Neural cell (in vitro differentiated cells): Measurements from ENCODE around the gene CCDC68. TPM values are rescaled to one million over a fixed set of nuclear protein-coding genes. Genes with fewer than 3 reads are reported as not detected.
A peak's percentile ranks its signal among the peaks of the same experiment; 100 is the strongest.

Experiments
- H2AFZ ChIP-seq: fragments of 200-600, 300-800 bp; sonication (generic), shearing (Covaris generic); 2 replicates; pipeline ENCODE4 v1.6.0; 2014; ENCODE audit warnings: low read depth, mild to moderate bottlenecking, antibody characterized with exemption, low read length, moderate library complexity
- H3F3A ChIP-seq: fragments of 200-600 bp; shearing (Covaris generic); 2 replicates; pipeline ENCODE4 v1.6.1; 2016; ENCODE audit warnings: mild to moderate bottlenecking, moderate library complexity, mixed read lengths, antibody characterized with exemption, low read length; ENCODE audit not compliant: insufficient read depth, poor library complexity, severe bottlenecking
- H3K27ac ChIP-seq: fragments of 200-600, 300-800 bp; sonication (generic), shearing (Covaris generic); 2 replicates; pipeline ENCODE4 v1.5.1; 2014; ENCODE audit warnings: mild to moderate bottlenecking, low read length, moderate library complexity
- H3K27me3 ChIP-seq: fragments of 300-800, 200-600 bp; sonication (generic), shearing (Covaris generic); 2 replicates; pipeline ENCODE4 v1.6.0; 2014; ENCODE audit warnings: mild to moderate bottlenecking, low read depth, low read length, moderate library complexity; ENCODE audit not compliant: insufficient read depth
- H3K36me3 ChIP-seq: fragments of 300-800, 200-600 bp; sonication (generic), shearing (Covaris generic); 2 replicates; pipeline ENCODE4 v1.5.1; 2014; ENCODE audit warnings: mild to moderate bottlenecking, antibody characterized with exemption, low read length, moderate library complexity; ENCODE audit not compliant: insufficient read depth
- H3K4me2 ChIP-seq: fragments of 300-800, 200-600 bp; sonication (generic), shearing (Covaris generic); 2 replicates; pipeline ENCODE4 v1.6.0; 2014; ENCODE audit warnings: mild to moderate bottlenecking, low read length
- H3K4me3 ChIP-seq: fragments of 300-800, 200-600 bp; sonication (generic), shearing (Covaris generic); 2 replicates; pipeline ENCODE4 v1.5.1; 2014; ENCODE audit warnings: mild to moderate bottlenecking, low read length, moderate library complexity
- H3K79me2 ChIP-seq: fragments of 200-600 bp; shearing (Covaris generic); replicated peaks from 2 replicates; pipeline ENCODE4 v1.6.0; 2014; ENCODE audit warnings: mild to moderate bottlenecking, low read length, moderate library complexity; ENCODE audit not compliant: insufficient read depth
- H3K9ac ChIP-seq: fragments of 300-800, 200-600 bp; sonication (generic), shearing (Covaris generic); 2 replicates; pipeline ENCODE4 v1.6.1; 2016; ENCODE audit warnings: mild to moderate bottlenecking, low read length, mixed read lengths
- H3K9me2 ChIP-seq: fragments of 200-600 bp; shearing (Covaris generic); 2 replicates; pipeline ENCODE4 v1.6.1; 2016; ENCODE audit warnings: mild to moderate bottlenecking, low read length, mixed read lengths; ENCODE audit not compliant: insufficient read depth
- H3K9me3 ChIP-seq: fragments of 200-600, 300-800 bp; sonication (generic), shearing (Covaris generic); 2 replicates; pipeline ENCODE4 v1.6.1; 2016; ENCODE audit warnings: mild to moderate bottlenecking, mixed run types, low read length, moderate library complexity, mixed read lengths
- H4K20me1 ChIP-seq: fragments of 200-600 bp; shearing (Covaris generic); 2 replicates; pipeline ENCODE4 v1.6.1; 2016; ENCODE audit warnings: mild to moderate bottlenecking, mixed run types; ENCODE audit not compliant: insufficient read depth
- CTCF ChIP-seq: fragments of 450-650 bp; IDR thresholded peaks from 2 replicates; pipeline ENCODE4 v1.5.1; 2014; ENCODE audit warnings: antibody characterized with exemption, mild to moderate bottlenecking, moderate library complexity; ENCODE audit not compliant: poor library complexity, severe bottlenecking
- EP300 ChIP-seq: fragments of 450-650 bp; conservative IDR thresholded peaks from 2 replicates; pipeline ENCODE4 v1.6.1; 2014; ENCODE audit warnings: antibody characterized with exemption, mild to moderate bottlenecking, moderate library complexity; ENCODE audit not compliant: poor library complexity, severe bottlenecking
- EZH2 ChIP-seq: fragments of 200-600, 300-800 bp; shearing (Covaris generic), sonication (generic); IDR thresholded peaks from 2 replicates; pipeline ENCODE4 v1.6.1; 2014; ENCODE audit warnings: antibody characterized with exemption, low read length, borderline replicate concordance, mild to moderate bottlenecking; ENCODE audit not compliant: insufficient read depth, poor library complexity, severe bottlenecking
- MXI1 ChIP-seq: fragments of 450-650 bp; conservative IDR thresholded peaks from 2 replicates; pipeline ENCODE4 v1.6.1; 2014; ENCODE audit warnings: antibody characterized with exemption, mild to moderate bottlenecking; ENCODE audit not compliant: poor library complexity, severe bottlenecking
- POLR2AphosphoS5 ChIP-seq: IDR thresholded peaks from 2 replicates; pipeline ENCODE4 v1.6.1; 2012
- RAD21 ChIP-seq: fragments of 450-650 bp; conservative IDR thresholded peaks from 2 replicates; pipeline ENCODE4 v1.6.1; 2014; ENCODE audit warnings: antibody characterized with exemption, mild to moderate bottlenecking, moderate library complexity
- REST ChIP-seq: IDR thresholded peaks from 2 replicates; pipeline ENCODE4 v1.6.1; 2012; ENCODE audit warnings: borderline replicate concordance
- SMC3 ChIP-seq: fragments of 450-650 bp; conservative IDR thresholded peaks from 2 replicates; pipeline ENCODE4 v1.6.1; 2014; ENCODE audit warnings: antibody characterized with exemption, mild to moderate bottlenecking, moderate library complexity; ENCODE audit not compliant: poor library complexity
- TAF1 ChIP-seq: IDR thresholded peaks from 2 replicates; pipeline ENCODE4 v1.6.1; 2012; ENCODE audit warnings: low read depth
- polyA plus RNA-seq: library from polyadenylated mRNA; depleted of rRNA; stranded (reverse); fragments of >200 nt; gene quantifications from 2 replicates; pipeline ENCODE4 v1.2.3, GENCODE V29; 2014

CCDC68 gene
- polyA plus RNA-seq, 1 donor from 2014 or later: 0.30 TPM

DNA sequence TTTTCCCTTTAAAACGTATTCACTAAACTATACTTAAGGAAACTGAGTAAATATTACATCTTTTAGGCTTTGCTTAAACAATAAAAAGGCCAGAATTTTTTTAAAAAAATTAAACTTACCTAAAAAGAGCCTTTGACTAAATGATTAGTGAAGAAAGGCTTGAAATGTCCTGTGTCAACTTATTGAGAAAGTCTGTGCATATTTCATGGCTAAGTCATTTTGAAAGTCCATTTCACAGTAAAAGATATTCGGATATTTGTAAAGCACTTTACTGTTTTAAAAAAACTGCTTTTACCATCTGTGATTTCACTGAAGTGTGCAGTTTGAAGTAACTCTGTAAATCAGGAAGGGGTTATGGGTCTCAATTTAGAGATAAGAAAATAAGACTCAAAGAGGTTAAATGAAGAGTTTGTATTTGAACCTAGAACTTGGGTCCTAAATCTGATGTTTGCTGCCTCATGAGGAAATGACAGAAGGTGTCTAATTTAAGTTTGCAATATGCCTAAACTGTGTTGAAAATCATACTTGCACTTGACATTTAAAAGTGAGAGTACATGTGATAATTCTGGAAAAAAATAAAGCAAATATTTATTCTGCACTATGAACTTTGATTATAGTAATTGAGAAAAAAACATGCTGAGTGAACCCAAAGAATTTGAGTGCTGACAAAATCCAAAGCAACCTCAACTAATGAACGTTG is 80.5 kb downstream of the CCDC68 start:
- no peak for TF ChIP-seq TAF1
- no peak for TF ChIP-seq EZH2
- TF ChIP-seq POLR2AphosphoS5: no peak
- TF ChIP-seq RAD21: no peak
- no peak for TF ChIP-seq MXI1
- TF ChIP-seq SMC3: no peak
- TF ChIP-seq EP300: no peak
- no peak for TF ChIP-seq REST
- no peak for TF ChIP-seq CTCF
- no peaks in the 10 kb centered on the region for H4K20me1 ChIP-seq
- peak overlapping the region; percentile 6 for H3K27ac ChIP-seq
- no peak overlapping the region for H2AFZ ChIP-seq
- H3K27me3 ChIP-seq: no peaks in the 10 kb centered on the region
- H3K4me3 ChIP-seq: no peak overlapping the region
- H3K9me2 ChIP-seq: no peaks in the 10 kb centered on the region
- no peak overlapping the region for H3K9ac ChIP-seq
- no peaks in the 10 kb centered on the region for H3K79me2 ChIP-seq
- H3F3A ChIP-seq: no peaks in the 10 kb centered on the region
- H3K4me2 ChIP-seq: no peak overlapping the region
- no peaks in the 10 kb centered on the region for H3K36me3 ChIP-seq
- no peaks in the 10 kb centered on the region for H3K9me3 ChIP-seq

- Histone ChIP-seq H3K27ac (peak overlapping the region; percentile 6), H3K79me2 (no peaks in the 10 kb centered on the region), H4K20me1 (no peaks in the 10 kb centered on the region), H3K4me2 (no peak overlapping the region), H3K9me2 (no peaks in the 10 kb centered on the region), H3K27me3 (no peaks in the 10 kb centered on the region), H3K4me3 (no peak overlapping the region), H3K9ac (no peak overlapping the region), H3K9me3 (no peaks in the 10 kb centered on the region), H3K36me3 (no peaks in the 10 kb centered on the region), H3F3A (no peaks in the 10 kb centered on the region), H2AFZ (no peak overlapping the region)
- TF ChIP-seq REST: no peak
- TF ChIP-seq POLR2AphosphoS5: peak; percentile 51
- TF ChIP-seq EP300: peak; percentile 68
- peak; percentile 11 for TF ChIP-seq SMC3
These were observed 81.1 kb downstream of the CCDC68 start for GRCh38 chr18:54878159-54878622.
